ENCODE results near the gene TMEM156. TPM values are rescaled to one million over a fixed set of nuclear protein-coding genes. Genes with fewer than 3 reads are reported as not detected.

TMEM156 gene
- total RNA-seq, 2 experiments from 2014 or later, result 27.6 to 28.2 TPM

DNA sequence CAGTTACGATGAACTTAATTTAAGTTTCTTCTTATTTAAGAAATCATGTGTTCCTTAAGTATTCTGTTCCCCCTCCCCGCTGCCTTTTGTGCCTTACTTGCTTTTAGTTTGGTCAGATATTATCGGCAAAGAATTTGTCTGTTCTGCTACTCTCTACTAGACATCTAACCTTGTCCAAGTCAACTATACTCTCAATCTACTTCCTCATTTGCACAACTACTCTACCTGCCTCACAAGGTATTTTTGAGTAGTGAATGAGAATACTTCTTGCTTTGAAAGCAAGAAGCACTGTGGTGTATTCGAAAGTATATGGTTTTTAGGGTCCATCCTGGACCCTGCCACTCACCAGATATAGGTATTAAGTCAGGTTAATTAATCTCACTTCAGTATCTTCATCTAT, 21.8 kb upstream of the TMEM156 start:
- DNase-seq, result no peak
- no peaks in the 10 kb centered on the region for H3K27me3 Mint-ChIP-seq
- H3K4me1 Mint-ChIP-seq, result peaks cover 22% of the 10 kb centered on the region
- H3K9me3 Mint-ChIP-seq, result no peaks in the 10 kb centered on the region
- H3K4me3 Mint-ChIP-seq, result no peak overlapping the region
- H3K36me3 Mint-ChIP-seq (ENCODE audit: low read depth), result peaks cover 10% of the 10 kb centered on the region
- no peak overlapping the region for H3K27ac Mint-ChIP-seq
- POLR2A ChIA-PET, result interaction anchor here (2.4 kb wide), 1 partner anchor 10 kb away, joined by 8 read pairs; no protein-coding TSS in a partner anchor
- CTCF ChIA-PET, result interaction anchor here (1.2 kb wide), 1 partner anchor 9 kb away, joined by 3 read pairs; no protein-coding TSS in a partner anchor

DNA sequence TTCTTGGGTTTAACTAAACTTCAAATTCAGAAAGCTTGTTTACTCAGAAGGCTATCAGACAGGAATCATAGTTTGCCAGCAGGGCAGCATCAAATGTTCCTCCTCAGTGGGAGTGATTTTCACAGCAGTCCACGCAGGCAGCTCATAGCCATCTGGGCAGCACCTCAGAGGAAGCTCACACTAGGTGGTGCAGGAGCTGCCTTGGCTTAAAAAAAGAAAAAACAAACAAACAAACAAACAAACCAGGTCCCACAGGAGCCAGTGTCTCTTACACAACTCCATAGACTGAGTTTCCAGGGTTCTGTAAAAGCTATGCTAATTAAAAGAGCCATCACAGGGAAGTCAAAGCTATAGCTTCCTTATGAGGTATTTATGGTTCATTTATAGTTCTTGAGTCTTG, 19.3 kb upstream of the TMEM156 start:
- no peaks in the 10 kb centered on the region for H3K27me3 Mint-ChIP-seq
- H3K9me3 Mint-ChIP-seq, result no peaks in the 10 kb centered on the region
- no peak overlapping the region for H3K27ac Mint-ChIP-seq
- DNase-seq, result no peak
- H3K4me3 Mint-ChIP-seq, result no peak overlapping the region
- H3K4me1 Mint-ChIP-seq, result peaks cover 43% of the 10 kb centered on the region
- CTCF ChIA-PET, result interaction anchor here (0.6 to 1.7 kb wide), 5 partner anchors 22 to 191 kb away, joined by 3 to 5 read pairs (median 4); no protein-coding TSS in a partner anchor
- peaks cover 26% of the 10 kb centered on the region for H3K36me3 Mint-ChIP-seq (ENCODE audit: low read depth)
- POLR2A ChIA-PET, result interaction anchor here (3.2 kb wide), 1 partner anchor 20 kb away, joined by 19 read pairs; the partner anchor contains the start of gene TMEM156

DNA sequence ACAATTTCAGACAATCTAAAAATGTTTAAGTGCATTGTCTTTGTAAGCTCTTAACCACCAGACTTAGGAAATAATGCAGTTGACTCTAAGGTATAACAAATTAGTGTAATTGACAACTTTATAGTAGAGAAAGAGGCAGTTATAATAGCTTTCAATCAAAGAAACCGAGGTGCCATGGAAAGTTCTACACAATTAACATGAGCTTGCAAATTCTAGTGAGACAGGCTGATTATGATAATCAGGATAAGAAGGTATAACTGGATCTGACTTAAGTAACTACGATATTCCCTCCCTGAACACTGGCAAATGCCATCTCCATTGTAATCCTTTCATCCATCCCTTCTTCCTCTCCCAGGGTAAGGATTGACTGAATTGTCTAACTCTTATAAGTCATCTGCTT, 18.4 kb upstream of the TMEM156 start:
- DNase-seq, result no peak
- H3K27ac Mint-ChIP-seq, result no peak overlapping the region
- peaks cover 28% of the 10 kb centered on the region for H3K36me3 Mint-ChIP-seq (ENCODE audit: low read depth)
- no peaks in the 10 kb centered on the region for H3K27me3 Mint-ChIP-seq
- peaks cover 51% of the 10 kb centered on the region for H3K4me1 Mint-ChIP-seq
- ChIA-PET POLR2A (interaction anchor here (3.2 kb wide), 1 partner anchor 19 kb away, joined by 19 read pairs; the partner anchor contains the start of gene TMEM156), CTCF (interaction anchor here (1.0 to 1.7 kb wide), 4 partner anchors 21 to 190 kb away, joined by 3 to 5 read pairs (median 4); no protein-coding TSS in a partner anchor)
- H3K4me3 Mint-ChIP-seq, result no peak overlapping the region
- H3K9me3 Mint-ChIP-seq, result no peaks in the 10 kb centered on the region

DNA sequence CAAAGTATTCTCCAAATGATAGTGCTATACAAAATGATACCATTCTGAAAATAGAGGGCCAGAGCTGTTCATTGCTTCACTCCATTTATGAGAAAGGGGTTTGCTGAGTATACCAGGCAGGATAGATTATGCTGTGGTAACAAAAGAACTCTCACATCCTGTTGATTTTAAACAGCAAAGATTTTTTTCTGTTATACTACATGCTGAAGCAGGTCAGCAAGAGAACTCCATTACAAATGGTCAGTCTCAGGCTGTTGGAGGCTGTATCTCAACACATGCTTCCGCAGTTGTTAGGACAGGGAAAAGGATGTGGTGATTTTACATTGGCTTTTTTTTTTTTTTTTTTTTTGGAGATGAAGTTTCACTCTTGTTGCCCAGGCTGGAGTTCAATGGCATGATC, 16.1 kb upstream of the TMEM156 start:
- Mint-ChIP-seq H3K9me3 (no peaks in the 10 kb centered on the region), H3K4me3 (peak overlapping the region; percentile 53), H3K27ac (peak overlapping the region; percentile 77), H3K36me3 (ENCODE audit: low read depth) (peaks cover 28% of the 10 kb centered on the region), H3K4me1 (peaks cover 62% of the 10 kb centered on the region), H3K27me3 (no peaks in the 10 kb centered on the region)
- CTCF ChIA-PET, result interaction anchor here (0.6 to 2.0 kb wide), 2 partner anchors 25 to 87 kb away, joined by 3 to 5 read pairs; no protein-coding TSS in a partner anchor
- POLR2A ChIA-PET, result interaction anchor here (0.8 to 8.6 kb wide), 6 partner anchors 10 to 411 kb away, joined by 3 to 181 read pairs (median 4); partner anchors contain the start of genes LIAS, RPL9 and TMEM156
- DNase-seq, result no peak

DNA sequence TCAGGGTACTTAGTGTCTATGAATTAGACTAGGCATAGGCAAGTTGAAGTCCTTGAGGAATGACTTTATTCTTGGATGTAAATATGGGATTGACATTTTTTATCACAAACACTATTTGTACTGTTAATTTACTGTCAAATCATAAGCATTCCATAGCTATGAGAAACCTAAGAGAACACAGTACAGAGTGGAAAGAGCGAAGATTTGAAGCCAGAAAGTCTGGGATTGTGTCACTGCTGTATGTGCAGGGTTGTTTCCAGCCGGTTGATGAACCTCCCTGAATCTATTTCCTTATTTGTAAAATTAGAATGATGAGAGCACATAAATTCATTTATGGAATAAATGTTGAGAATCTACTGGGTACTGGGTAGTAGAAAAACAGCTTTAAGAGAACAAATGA, 15.5 kb upstream of the TMEM156 start:
- POLR2A ChIA-PET, result interaction anchor here (0.5 to 8.6 kb wide), 9 partner anchors 10 to 1147 kb away, joined by 3 to 181 read pairs (median 4); partner anchors contain the start of genes LIAS, RPL9 and TMEM156
- H3K27me3 Mint-ChIP-seq, result no peaks in the 10 kb centered on the region
- peaks cover 28% of the 10 kb centered on the region for H3K36me3 Mint-ChIP-seq (ENCODE audit: low read depth)
- H3K4me1 Mint-ChIP-seq, result peaks cover 64% of the 10 kb centered on the region
- H3K27ac Mint-ChIP-seq, result peak overlapping the region; percentile 77
- H3K4me3 Mint-ChIP-seq, result peak overlapping the region; percentile 53
- DNase-seq, result no peak
- CTCF ChIA-PET, result interaction anchor here (0.6 to 2.0 kb wide), 3 partner anchors 24 to 88 kb away, joined by 3 to 5 read pairs (median 3); no protein-coding TSS in a partner anchor
- H3K9me3 Mint-ChIP-seq, result no peaks in the 10 kb centered on the region

DNA sequence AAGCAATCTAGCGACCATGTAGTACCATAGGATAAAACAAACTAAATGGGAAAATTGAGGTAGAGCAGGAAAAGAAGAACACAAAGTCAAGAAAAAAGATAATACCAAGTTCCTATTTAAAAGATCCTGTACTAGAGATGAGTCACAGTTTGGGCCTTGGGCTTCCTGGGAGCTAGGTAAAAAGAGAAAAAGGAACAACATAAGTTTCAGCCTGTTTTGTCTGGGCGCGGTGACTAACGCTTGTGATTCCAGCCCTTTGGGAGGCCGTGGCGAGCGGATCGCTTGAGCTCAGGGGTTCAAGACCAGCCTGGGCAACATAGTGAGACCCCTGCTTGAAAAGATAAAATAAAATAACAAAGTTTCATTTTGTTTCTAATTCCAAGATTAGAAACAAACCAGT, 14.0 kb upstream of the TMEM156 start:
- H3K4me1 Mint-ChIP-seq, result peaks cover 65% of the 10 kb centered on the region
- peak overlapping the region; percentile 76 for H3K4me3 Mint-ChIP-seq
- ChIA-PET POLR2A (interaction anchor here (0.6 to 8.6 kb wide), 12 partner anchors 12 to 917 kb away, joined by 3 to 181 read pairs (median 5); partner anchors contain the start of gene TMEM156), CTCF (interaction anchor here (1.3 to 3.7 kb wide), 5 partner anchors 12 to 142 kb away, joined by 3 to 23 read pairs (median 5); no protein-coding TSS in a partner anchor)
- H3K9me3 Mint-ChIP-seq, result no peaks in the 10 kb centered on the region
- H3K36me3 Mint-ChIP-seq (ENCODE audit: low read depth), result peaks cover 25% of the 10 kb centered on the region
- DNase-seq, result no peak
- peak overlapping the region; percentile 89 for H3K27ac Mint-ChIP-seq
- no peaks in the 10 kb centered on the region for H3K27me3 Mint-ChIP-seq

DNA sequence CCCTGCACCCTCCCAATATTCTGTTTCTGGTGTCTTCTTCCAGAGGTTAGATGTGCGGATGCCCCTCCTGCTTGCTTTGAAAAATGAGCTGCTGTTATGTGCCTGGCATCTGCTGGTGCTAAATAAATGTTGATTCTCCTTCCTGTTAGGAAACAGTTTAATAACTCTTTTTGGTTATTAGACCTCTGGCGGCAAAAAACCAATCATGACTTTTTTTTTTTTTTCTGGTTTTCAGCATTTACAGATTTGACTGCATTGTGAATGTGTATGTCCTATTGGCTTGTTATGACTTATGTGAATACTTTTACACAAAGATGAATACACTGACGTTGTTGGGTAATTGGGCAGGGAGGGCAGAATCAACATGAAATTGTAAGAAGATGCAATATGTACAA, 13.6 kb upstream of the TMEM156 start:
- Mint-ChIP-seq H3K4me1 (peaks cover 62% of the 10 kb centered on the region), H3K4me3 (peak overlapping the region; percentile 76), H3K27me3 (no peaks in the 10 kb centered on the region), H3K36me3 (ENCODE audit: low read depth) (peaks cover 22% of the 10 kb centered on the region), H3K27ac (peak overlapping the region; percentile 89), H3K9me3 (no peaks in the 10 kb centered on the region)
- POLR2A ChIA-PET, result interaction anchor here (0.6 to 8.6 kb wide), 14 partner anchors 12 to 917 kb away, joined by 3 to 181 read pairs (median 5); partner anchors contain the start of gene TMEM156
- DNase-seq, result peak; percentile 37
- CTCF ChIA-PET, result interaction anchor here (0.7 to 3.7 kb wide), 9 partner anchors 13 to 157 kb away, joined by 3 to 23 read pairs (median 4); no protein-coding TSS in a partner anchor

DNA sequence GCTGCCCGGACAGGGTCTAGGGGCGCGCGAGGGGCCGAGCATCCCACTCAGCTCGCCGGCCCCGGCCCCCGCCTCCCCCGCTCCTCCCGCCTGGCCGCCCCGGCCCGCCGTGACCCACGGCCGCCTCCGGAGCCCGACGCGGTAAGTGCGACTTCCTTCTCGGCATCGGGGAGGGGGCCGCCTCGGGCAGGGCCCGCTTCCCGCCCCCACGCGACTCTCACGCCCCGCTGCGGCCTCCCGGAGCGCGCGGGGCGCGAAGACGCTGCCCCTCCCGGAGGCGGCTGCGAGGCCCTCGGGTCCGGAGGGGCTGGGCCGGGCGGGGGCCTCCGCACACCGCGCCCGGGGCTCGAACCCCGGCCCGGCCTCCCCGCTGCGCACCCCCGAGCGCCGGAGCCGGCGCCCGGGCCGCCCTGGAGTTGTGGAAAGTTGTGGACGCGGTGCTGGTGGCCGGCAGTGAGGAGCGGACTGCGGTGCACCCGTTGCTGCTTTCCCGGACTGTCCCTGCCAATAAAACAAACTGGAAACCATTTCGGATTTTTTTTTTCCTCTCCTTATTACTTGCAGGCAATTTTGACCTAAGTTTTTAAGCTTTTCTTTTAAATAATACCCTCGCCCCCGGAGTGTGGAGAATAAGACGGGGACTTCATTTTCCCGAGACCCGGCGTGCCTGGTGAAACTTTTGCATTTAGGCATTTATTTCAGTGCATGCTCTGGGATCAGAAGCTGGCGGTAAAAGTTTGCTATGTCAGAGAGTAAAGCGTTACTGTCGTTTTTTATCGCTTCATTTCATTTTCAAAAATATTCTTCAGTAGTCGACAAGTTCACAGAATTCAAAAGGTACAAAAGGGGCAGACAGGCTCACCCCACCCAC, 13.0 kb upstream of the TMEM156 start:
- DNase-seq, result peak; percentile 52
- no peaks in the 10 kb centered on the region for H3K9me3 Mint-ChIP-seq
- POLR2A ChIA-PET, result interaction anchor here (0.6 to 8.6 kb wide), 17 partner anchors 13 to 916 kb away, joined by 3 to 181 read pairs (median 5); partner anchors contain the start of gene TMEM156

DNA sequence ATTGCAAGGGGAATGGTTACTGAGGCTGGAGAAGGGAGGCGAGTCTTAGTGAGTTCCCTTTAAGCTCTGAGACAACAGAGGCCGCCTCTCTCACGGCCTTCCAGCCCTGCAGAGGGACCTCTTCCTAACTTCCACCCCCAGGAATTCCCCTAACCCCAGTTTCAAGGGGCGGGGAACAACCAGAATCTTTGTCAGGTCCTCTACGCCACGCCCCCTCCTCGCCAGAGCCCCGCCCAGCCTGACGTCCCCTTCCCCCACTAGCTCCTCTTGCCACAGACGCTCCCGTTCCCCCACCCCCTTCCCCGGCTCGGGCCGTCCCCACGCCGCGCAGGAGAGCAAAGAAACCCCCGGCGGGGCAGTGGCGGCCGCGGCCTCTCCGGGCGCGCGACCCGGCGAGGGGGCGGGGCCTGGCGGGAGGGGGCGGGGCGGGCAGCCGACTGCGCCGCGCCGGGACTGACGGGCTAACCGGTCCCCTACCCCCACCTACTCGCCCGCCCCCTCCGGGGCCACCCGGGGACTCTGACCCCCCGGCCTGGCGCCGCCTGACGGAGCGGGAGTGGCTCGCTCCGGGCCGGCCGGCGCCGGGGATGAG, 12.3 kb upstream of the TMEM156 start:
- ChIA-PET CTCF (interaction anchor here (1.5 to 3.7 kb wide), 5 partner anchors 9 to 155 kb away, joined by 3 to 23 read pairs (median 6); no protein-coding TSS in a partner anchor), POLR2A (interaction anchor here (1.1 to 8.6 kb wide), 8 partner anchors 10 to 321 kb away, joined by 3 to 181 read pairs (median 5); partner anchors contain the start of gene TMEM156)
- Mint-ChIP-seq H3K36me3 (ENCODE audit: low read depth) (peaks cover 20% of the 10 kb centered on the region), H3K27me3 (no peaks in the 10 kb centered on the region), H3K27ac (peak overlapping the region; percentile 82), H3K4me1 (peaks cover 56% of the 10 kb centered on the region), H3K9me3 (no peaks in the 10 kb centered on the region), H3K4me3 (peak overlapping the region; percentile 80)
- DNase-seq, result peak; percentile 94

More for the DNA sequence above, 13.0 kb upstream of the TMEM156 start:
- H3K27me3 Mint-ChIP-seq, result no peaks in the 10 kb centered on the region
- CTCF ChIA-PET, result interaction anchor here (0.6 to 3.7 kb wide), 11 partner anchors 8 to 156 kb away, joined by 3 to 23 read pairs (median 3); no protein-coding TSS in a partner anchor
- H3K36me3 Mint-ChIP-seq (ENCODE audit: low read depth), result peaks cover 20% of the 10 kb centered on the region
- H3K27ac Mint-ChIP-seq, result peak overlapping the region; percentile 89
- H3K4me1 Mint-ChIP-seq, result peaks cover 58% of the 10 kb centered on the region
- peak overlapping the region; percentile 76 for H3K4me3 Mint-ChIP-seq

DNA sequence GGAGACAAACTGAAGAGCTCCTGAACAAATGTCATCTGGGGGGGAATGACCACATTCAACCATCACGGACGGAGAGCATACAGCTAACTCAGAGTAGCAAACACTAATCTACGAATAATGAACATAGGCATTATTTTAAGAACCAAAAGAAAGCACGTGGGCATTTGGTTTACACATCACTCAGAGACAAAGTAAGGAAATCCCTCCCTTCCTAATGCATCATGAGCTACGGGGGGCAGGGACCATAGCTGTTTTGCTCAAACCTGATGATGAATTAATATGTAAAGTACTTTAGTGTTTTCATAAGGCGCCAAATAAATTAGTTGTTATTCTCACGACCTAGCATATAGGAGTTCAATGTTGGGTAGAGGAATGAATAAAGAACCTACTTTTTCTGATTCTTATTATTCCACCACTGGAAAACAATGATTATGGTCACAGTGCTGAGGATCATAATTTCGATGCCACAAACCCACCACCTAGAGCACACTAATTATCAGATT, 11.7 kb upstream of the TMEM156 start:
- H3K4me1 Mint-ChIP-seq, result peaks cover 51% of the 10 kb centered on the region
- H3K36me3 Mint-ChIP-seq (ENCODE audit: low read depth), result peaks cover 20% of the 10 kb centered on the region
- no peaks in the 10 kb centered on the region for H3K9me3 Mint-ChIP-seq
- CTCF ChIA-PET, result interaction anchor here (1.5 to 3.7 kb wide), 4 partner anchors 9 to 155 kb away, joined by 3 to 23 read pairs (median 6); no protein-coding TSS in a partner anchor
- no peaks in the 10 kb centered on the region for H3K27me3 Mint-ChIP-seq
- peak overlapping the region; percentile 82 for H3K27ac Mint-ChIP-seq
- DNase-seq, result no peak
- POLR2A ChIA-PET, result interaction anchor here (1.1 to 8.6 kb wide), 7 partner anchors 11 to 142 kb away, joined by 3 to 181 read pairs (median 5); partner anchors contain the start of gene TMEM156
- H3K4me3 Mint-ChIP-seq, result peak overlapping the region; percentile 80

DNA sequence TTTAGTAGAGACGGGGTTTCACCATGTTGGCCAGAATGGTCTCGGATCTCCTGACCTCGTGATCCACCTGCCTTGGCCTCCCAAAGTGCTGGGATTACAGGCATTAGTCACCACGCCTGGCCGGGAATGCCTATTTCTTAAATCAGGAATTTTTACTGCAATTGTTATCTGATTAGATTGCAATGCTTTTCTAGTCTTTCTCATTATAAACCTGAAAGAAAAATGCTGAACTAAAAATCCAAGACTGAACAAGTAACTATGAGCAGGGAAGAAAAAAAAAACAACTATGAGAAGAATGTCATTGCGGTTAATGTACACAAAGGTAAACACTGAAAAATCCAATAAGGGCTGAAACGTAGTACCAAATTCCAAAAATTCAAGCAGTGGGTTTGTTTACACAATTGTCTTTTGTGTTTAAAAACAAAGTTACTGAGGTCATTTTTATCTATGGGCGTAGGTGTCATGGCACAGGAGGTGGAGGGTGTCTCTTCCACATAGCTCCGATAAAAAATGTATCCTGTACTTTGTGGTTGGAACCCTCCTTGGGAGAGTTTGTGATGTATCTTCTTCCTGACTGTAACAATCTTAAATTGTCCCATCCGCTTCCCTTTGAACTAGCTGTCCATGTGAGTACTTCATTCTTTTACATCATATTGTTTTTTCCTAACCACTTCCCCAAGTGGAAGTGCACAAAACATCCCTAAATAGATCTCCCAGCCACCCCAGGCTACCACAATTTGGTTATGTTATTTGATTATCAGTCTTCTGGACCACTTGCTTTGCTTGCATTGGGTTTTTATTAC, 11.1 kb upstream of the TMEM156 start:
- Mint-ChIP-seq H3K27me3 (no peaks in the 10 kb centered on the region), H3K9me3 (no peaks in the 10 kb centered on the region), H3K27ac (peak overlapping the region; percentile 82), H3K4me1 (peaks cover 45% of the 10 kb centered on the region), H3K4me3 (peak overlapping the region; percentile 80), H3K36me3 (ENCODE audit: low read depth) (peaks cover 16% of the 10 kb centered on the region)
- ChIA-PET POLR2A (interaction anchor here (1.1 to 8.6 kb wide), 6 partner anchors 12 to 141 kb away, joined by 3 to 181 read pairs (median 6); partner anchors contain the start of gene TMEM156), CTCF (interaction anchor here (0.6 to 3.7 kb wide), 3 partner anchors 14 to 154 kb away, joined by 3 to 23 read pairs (median 4); no protein-coding TSS in a partner anchor)
- no peak for DNase-seq

Measured in activated CD4-positive, alpha-beta memory T cell treated with anti-CD3 and anti-CD28 coated beads, Interleukin-2, amount 10 ng/mL, durations not matched to agents 7 days and 5 days (primary cell).